Neural progenitor cell (in vitro differentiated cells): ENCODE results near the gene SEC23B. TPM values are rescaled to one million over a fixed set of nuclear protein-coding genes. Genes with fewer than 3 reads are reported as not detected.

Source experiments
- DNase-seq: peaks from one replicate; pipeline ENCODE4 v3.0.0-alpha.2; 2016; ENCODE audit warnings: low spot score
- H2AFZ ChIP-seq: fragments of 200-600 bp; sonication (generic); replicated peaks from 2 replicates; pipeline ENCODE4 v1.6.1; 2016; ENCODE audit warnings: antibody characterized with exemption
- H3F3A ChIP-seq: fragments of 200-600 bp; sonication (generic); 2 replicates; pipeline ENCODE4 v1.6.1; 2016; ENCODE audit warnings: antibody characterized with exemption, low read depth
- H3K27ac ChIP-seq: fragments of 200-600 bp; sonication (generic); 2 replicates; pipeline ENCODE4 v1.5.1; 2016; ENCODE audit warnings: mild to moderate bottlenecking
- H3K27me3 ChIP-seq: fragments of 200-600 bp; sonication (generic); 2 replicates; pipeline ENCODE4 v1.6.1; 2016; ENCODE audit warnings: mild to moderate bottlenecking, moderate library complexity
- H3K36me3 ChIP-seq: fragments of 200-600 bp; sonication (generic); 2 replicates; pipeline ENCODE4 v1.5.1; 2016
- H3K4me1 ChIP-seq: fragments of 200-600 bp; sonication (generic); 2 replicates; pipeline ENCODE4 v1.6.1; 2016; ENCODE audit warnings: mixed run types
- H3K4me2 ChIP-seq: fragments of 200-600 bp; sonication (generic); 2 replicates; pipeline ENCODE4 v1.6.1; 2016
- H3K4me3 ChIP-seq: fragments of 200-600 bp; sonication (generic); 2 replicates; pipeline ENCODE4 v1.5.1; 2016
- H3K79me2 ChIP-seq: fragments of 200-600 bp; sonication (generic); 2 replicates; pipeline ENCODE4 v1.6.1; 2016; ENCODE audit warnings: low read depth
- H3K9ac ChIP-seq: fragments of 200-600 bp; sonication (generic); 2 replicates; pipeline ENCODE4 v1.6.1; 2016
- H3K9me3 ChIP-seq: fragments of 200-600 bp; sonication (generic); 2 replicates; pipeline ENCODE4 v1.5.1; 2016; ENCODE audit warnings: low read depth
- H4K20me1 ChIP-seq: fragments of 200-600 bp; sonication (generic); 2 replicates; pipeline ENCODE4 v1.6.1; 2016; ENCODE audit warnings: low read depth
- H3K27ac Mint-ChIP-seq: 3 replicates; pipeline ENCODE4 v1.8.0; 2021; ENCODE audit warnings: mixed read lengths
- H3K27me3 Mint-ChIP-seq: 2 replicates; pipeline ENCODE4 v1.8.0; 2022; ENCODE audit warnings: low read depth, mild to moderate bottlenecking, inconsistent platforms, moderate library complexity, mixed read lengths; ENCODE audit not compliant: insufficient read depth
- H3K36me3 Mint-ChIP-seq: 3 replicates; pipeline ENCODE4 v1.8.0; 2021; ENCODE audit warnings: mixed read lengths
- H3K4me1 Mint-ChIP-seq: 3 replicates; pipeline ENCODE4 v1.8.0; 2021; ENCODE audit warnings: mixed read lengths
- H3K4me3 Mint-ChIP-seq: 3 replicates; pipeline ENCODE4 v1.8.0; 2021; ENCODE audit warnings: mild to moderate bottlenecking, moderate library complexity, mixed read lengths
- H3K9me3 Mint-ChIP-seq: 3 replicates; pipeline ENCODE4 v1.8.0; 2020; ENCODE audit warnings: mixed read lengths
- EZH2 ChIP-seq: fragments of 200-600 bp; sonication (generic); IDR thresholded peaks from 2 replicates; pipeline ENCODE4 v1.6.1; 2017; ENCODE audit warnings: antibody characterized with exemption, mild to moderate bottlenecking, moderate library complexity
- EZH2phosphoT487 ChIP-seq: fragments of 200-600 bp; sonication (generic); IDR thresholded peaks from 2 replicates; pipeline ENCODE4 v1.6.1; 2017; ENCODE audit warnings: antibody characterized with exemption
- total RNA-seq: library from RNA; depleted of rRNA; stranded (reverse); fragments of >200 nt; gene quantifications from 2 replicates; pipeline ENCODE4 v1.2.3, GENCODE V29; 2015; ENCODE audit warnings: low replicate concordance
- TF ChIP-seq, protein P1 (sequence below): fragments of 200-600 bp; sonication (generic); IDR thresholded peaks from 2 replicates; pipeline ENCODE4 v1.5.1; 2017; ENCODE audit warnings: antibody characterized with exemption, mild to moderate bottlenecking

SEC23B gene
- total RNA-seq, 1 donor from 2014 or later, result 57.2 TPM

DNA sequence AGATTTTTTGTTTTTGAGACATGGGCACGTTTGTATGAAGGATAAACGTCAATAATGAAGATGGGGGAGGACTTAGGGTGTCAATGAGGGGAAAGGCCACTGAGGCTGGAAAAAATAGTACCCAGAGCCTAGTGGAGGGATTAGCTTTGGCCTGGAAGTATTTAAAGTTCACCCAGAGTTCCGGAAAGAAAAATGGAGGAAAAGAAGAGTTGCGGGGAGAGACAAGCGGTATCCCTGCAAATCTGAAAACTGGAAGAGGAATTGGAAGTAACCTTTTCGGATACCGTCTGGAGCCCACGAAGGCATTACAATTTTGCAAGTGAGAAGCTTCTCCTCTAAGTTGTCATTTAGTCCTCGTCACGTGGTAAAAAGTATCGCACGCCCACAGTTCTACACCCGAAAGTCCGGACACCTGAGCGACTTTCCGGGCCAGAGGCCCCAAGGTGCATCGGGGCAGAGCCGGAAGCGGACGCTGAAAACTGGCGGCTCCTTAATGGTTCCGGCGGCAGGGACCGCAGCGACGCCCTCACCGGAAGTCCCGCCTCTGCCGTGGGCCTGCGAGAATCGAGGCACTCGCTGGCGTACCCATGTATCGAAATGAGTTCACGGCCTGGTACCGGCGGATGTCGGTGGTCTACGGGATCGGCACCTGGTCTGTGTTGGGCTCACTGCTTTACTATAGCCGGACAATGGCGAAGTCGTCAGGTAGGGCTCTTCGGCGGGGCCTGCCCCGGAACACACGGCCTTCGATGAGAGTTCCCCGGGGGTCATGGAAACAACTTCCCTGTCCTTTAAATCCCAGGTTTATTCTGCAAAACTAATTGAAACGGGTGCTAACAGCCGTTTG, 59.4 kb downstream of the SEC23B start, which contains the start of gene SMIM26:
Gene SMIM26, plus strand, starts transcription at position 541 of the 847 bp plus-strand sequence. Its CDS starts 47 bp downstream, at position 588.
- Mint-ChIP-seq H3K36me3 (peaks cover 14% of the 10 kb centered on the region), H3K4me3 (peak within 1 kb of the TSS; percentile 88), H3K27ac (peak within 1 kb of the TSS; percentile 98), H3K4me1 (peaks cover 11% of the 10 kb centered on the region), H3K27me3 (peaks cover 3% of the 10 kb centered on the region), H3K9me3 (no peaks in the 10 kb centered on the region)
- TF ChIP-seq, protein P1, sequence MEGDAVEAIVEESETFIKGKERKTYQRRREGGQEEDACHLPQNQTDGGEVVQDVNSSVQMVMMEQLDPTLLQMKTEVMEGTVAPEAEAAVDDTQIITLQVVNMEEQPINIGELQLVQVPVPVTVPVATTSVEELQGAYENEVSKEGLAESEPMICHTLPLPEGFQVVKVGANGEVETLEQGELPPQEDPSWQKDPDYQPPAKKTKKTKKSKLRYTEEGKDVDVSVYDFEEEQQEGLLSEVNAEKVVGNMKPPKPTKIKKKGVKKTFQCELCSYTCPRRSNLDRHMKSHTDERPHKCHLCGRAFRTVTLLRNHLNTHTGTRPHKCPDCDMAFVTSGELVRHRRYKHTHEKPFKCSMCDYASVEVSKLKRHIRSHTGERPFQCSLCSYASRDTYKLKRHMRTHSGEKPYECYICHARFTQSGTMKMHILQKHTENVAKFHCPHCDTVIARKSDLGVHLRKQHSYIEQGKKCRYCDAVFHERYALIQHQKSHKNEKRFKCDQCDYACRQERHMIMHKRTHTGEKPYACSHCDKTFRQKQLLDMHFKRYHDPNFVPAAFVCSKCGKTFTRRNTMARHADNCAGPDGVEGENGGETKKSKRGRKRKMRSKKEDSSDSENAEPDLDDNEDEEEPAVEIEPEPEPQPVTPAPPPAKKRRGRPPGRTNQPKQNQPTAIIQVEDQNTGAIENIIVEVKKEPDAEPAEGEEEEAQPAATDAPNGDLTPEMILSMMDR, result no peak
- TF ChIP-seq EZH2 (no peak), EZH2phosphoT487 (no peak)
- Histone ChIP-seq H3K4me2 (peak within 1 kb of the TSS; percentile 84), H3K27ac (no peak within 1 kb of the TSS), H3K4me1 (peaks cover 11% of the 10 kb centered on the region), H3F3A (peaks cover 10% of the 10 kb centered on the region), H3K27me3 (no peaks in the 10 kb centered on the region), H2AFZ (peak within 1 kb of the TSS; percentile 81), H3K9me3 (no peaks in the 10 kb centered on the region), H3K79me2 (peaks cover 22% of the 10 kb centered on the region), H4K20me1 (no peaks in the 10 kb centered on the region), H3K4me3 (peak within 1 kb of the TSS; percentile 73), H3K36me3 (peaks cover 5% of the 10 kb centered on the region), H3K9ac (peak within 1 kb of the TSS; percentile 71)
- peak; percentile 90 for DNase-seq

DNA sequence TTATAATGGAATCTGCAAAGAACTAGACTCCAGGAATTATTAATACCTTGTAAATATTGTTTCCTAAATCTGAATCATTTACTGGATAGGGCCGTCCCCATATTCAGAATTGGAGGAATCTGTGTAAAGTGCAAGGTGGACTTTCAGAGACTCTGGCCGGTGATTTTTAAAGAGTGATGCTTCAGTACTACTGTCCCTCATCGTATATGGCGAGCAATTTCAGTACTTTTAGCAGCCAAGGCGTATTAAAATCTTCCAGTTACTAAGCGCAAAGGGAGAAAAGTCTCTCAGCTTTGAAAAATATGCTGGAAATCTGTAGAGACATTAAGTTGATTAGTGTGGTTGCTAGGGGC, 60.0 kb downstream of the SEC23B start:
- H3K27me3 Mint-ChIP-seq, result peaks cover 3% of the 10 kb centered on the region
- Histone ChIP-seq H4K20me1 (no peaks in the 10 kb centered on the region), H2AFZ (peak overlapping the region; percentile 81), H3K36me3 (peaks cover 5% of the 10 kb centered on the region), H3K9me3 (no peaks in the 10 kb centered on the region), H3K27me3 (no peaks in the 10 kb centered on the region), H3K9ac (peak overlapping the region; percentile 71), H3K27ac (no peak overlapping the region), H3K79me2 (peaks cover 22% of the 10 kb centered on the region), H3K4me3 (peak overlapping the region; percentile 73), H3K4me2 (peak overlapping the region; percentile 84), H3F3A (peaks cover 10% of the 10 kb centered on the region), H3K4me1 (peaks cover 11% of the 10 kb centered on the region)
- no peak for DNase-seq
- peak overlapping the region; percentile 98 for H3K27ac Mint-ChIP-seq
- H3K4me3 Mint-ChIP-seq, result peak overlapping the region; percentile 88
- H3K4me1 Mint-ChIP-seq, result peaks cover 11% of the 10 kb centered on the region
- no peak for TF ChIP-seq EZH2phosphoT487
- TF ChIP-seq EZH2, result no peak
- TF ChIP-seq, protein P1, result no peak
- no peaks in the 10 kb centered on the region for H3K9me3 Mint-ChIP-seq
- peaks cover 14% of the 10 kb centered on the region for H3K36me3 Mint-ChIP-seq

DNA sequence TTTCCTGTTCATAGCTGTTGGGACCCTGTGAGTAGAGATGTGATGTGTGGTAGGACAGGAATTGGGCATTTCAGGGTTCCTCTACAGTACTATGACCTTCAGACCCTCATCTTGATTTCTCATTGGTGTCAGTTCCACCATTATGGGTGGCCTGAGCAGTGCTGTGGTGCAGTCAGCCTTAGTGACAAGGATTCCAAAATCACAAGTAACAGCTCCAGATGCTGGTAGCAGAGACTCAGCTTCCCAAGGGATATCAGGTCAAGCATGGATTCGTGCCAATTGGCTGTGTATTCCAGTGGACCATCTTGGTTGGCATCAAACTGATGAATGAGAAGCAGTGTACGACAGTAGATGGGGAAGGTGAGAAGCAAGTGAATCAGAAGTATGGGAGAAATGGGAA, 63.3 kb downstream of the SEC23B start:
- Mint-ChIP-seq H3K4me1 (peaks cover 11% of the 10 kb centered on the region), H3K9me3 (no peaks in the 10 kb centered on the region), H3K27ac (no peak overlapping the region), H3K27me3 (peaks cover 3% of the 10 kb centered on the region), H3K4me3 (no peak overlapping the region), H3K36me3 (peaks cover 13% of the 10 kb centered on the region)
- H3K4me3 ChIP-seq, result no peak overlapping the region
- peaks cover 22% of the 10 kb centered on the region for H3K79me2 ChIP-seq
- no peak overlapping the region for H2AFZ ChIP-seq
- H3K4me1 ChIP-seq, result peaks cover 11% of the 10 kb centered on the region
- H3K27me3 ChIP-seq, result no peaks in the 10 kb centered on the region
- H4K20me1 ChIP-seq, result no peaks in the 10 kb centered on the region
- DNase-seq, result no peak
- TF ChIP-seq EZH2phosphoT487, result no peak
- no peak for TF ChIP-seq EZH2
- TF ChIP-seq, protein P1, result no peak
- H3K27ac ChIP-seq, result no peak overlapping the region
- no peaks in the 10 kb centered on the region for H3K9me3 ChIP-seq
- no peak overlapping the region for H3K9ac ChIP-seq
- H3F3A ChIP-seq, result peaks cover 10% of the 10 kb centered on the region
- no peak overlapping the region for H3K4me2 ChIP-seq
- peaks cover 5% of the 10 kb centered on the region for H3K36me3 ChIP-seq
